ENCODE results near the gene KNTC1. TPM values are rescaled to one million over a fixed set of nuclear protein-coding genes. Genes with fewer than 3 reads are reported as not detected.
"Not testable (repeated sequence)": the region's sequence is repeated elsewhere in the genome, so short reads cannot be mapped to it uniquely, and the experiment has no call there.

The KNTC1 gene
- total and polyA plus RNA-seq, 11 donors: 2.1 to 10.4 (median 2.8) TPM

DNA sequence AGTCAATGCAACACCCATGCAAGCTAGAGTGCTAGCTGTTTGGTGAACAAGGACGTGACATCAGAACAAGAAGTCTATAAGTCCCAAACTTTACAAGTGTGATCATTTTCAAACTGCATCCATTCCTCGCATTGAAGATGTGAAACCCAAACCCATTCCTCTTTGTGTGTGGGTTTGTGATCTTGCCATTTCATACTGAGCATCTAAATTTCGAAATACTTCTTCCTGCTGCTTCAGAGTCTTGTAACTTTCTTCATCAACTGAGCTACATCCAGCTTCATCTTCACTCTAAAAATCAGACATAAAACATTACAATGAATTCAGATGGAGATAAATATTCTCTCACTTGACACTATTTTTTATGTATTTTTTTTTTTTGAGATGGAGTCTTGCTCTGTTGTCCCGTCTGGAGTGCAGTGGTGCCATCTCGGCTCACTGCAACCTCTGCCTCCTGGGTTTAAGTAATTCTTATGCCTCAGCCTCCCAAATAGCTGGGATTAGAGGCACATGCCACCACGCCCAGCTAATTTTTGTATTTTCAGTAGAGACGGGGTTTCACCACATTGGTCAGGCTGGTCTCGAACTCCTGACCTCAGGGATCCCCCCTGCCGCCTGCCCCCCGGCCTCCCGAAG lies 21.5 kb upstream of the KNTC1 start:
- peaks cover 0 to 15% (median 5%) of the 10 kb centered on the region in 12 donors for H3K4me1 ChIP-seq
- H3K27me3 ChIP-seq: no peaks in the 10 kb centered on the region
- intact Hi-C loops (cut with DNase I): loop anchor here in 1 of 10 donors (2.0 kb wide), 1 partner anchor 21 kb away; no protein-coding TSS in a partner anchor
- TF ChIP-seq, protein P1, sequence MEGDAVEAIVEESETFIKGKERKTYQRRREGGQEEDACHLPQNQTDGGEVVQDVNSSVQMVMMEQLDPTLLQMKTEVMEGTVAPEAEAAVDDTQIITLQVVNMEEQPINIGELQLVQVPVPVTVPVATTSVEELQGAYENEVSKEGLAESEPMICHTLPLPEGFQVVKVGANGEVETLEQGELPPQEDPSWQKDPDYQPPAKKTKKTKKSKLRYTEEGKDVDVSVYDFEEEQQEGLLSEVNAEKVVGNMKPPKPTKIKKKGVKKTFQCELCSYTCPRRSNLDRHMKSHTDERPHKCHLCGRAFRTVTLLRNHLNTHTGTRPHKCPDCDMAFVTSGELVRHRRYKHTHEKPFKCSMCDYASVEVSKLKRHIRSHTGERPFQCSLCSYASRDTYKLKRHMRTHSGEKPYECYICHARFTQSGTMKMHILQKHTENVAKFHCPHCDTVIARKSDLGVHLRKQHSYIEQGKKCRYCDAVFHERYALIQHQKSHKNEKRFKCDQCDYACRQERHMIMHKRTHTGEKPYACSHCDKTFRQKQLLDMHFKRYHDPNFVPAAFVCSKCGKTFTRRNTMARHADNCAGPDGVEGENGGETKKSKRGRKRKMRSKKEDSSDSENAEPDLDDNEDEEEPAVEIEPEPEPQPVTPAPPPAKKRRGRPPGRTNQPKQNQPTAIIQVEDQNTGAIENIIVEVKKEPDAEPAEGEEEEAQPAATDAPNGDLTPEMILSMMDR (IDR thresholded peaks at IDR 0.05): no peak
- TF ChIP-seq POLR2A (IDR thresholded peaks at IDR 0.05): no peak
- H3K4me3 ChIP-seq: no peak overlapping the region
- peaks cover 0 to 85% (median 80%) of the 10 kb centered on the region in 9 donors for H3K36me3 ChIP-seq
- no peak for ATAC-seq
- DNase-seq: no peak
- WGBS, 4 donors: 85 to 91% (median 89%) methylated on average over 11 of the region's 11 CpGs
- no peaks in the 10 kb centered on the region for H3K9me3 ChIP-seq
- no peak overlapping the region for H3K27ac ChIP-seq

DNA sequence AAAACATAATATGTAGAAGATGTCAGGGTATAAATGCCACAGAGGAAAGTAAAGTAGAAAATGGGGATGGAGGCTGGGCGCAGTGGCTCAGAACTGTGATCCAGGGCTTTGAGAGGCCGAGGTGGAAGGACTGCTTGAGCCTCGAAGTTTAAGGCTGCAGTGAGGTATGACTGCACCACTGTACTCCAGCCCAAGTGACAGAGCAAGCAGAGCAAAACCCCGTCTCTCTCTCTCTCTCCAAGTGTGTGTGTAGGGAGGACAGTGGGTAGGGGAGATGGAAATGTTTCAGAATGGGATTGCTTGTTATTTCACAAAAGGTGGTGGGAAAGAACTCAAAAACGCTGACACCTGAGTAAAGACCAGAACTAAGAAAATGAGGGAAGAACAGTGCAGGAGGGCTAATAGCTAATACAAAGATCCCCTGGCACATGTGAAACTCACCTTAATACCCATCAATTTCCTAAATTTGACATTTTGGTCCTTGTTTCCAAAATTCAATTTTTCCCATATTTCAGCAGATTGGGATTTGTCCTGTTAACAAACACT lies 20.6 kb upstream of the KNTC1 start:
- H3K36me3 ChIP-seq: peaks cover 0 to 95% (median 89%) of the 10 kb centered on the region in 9 donors
- H3K27me3 ChIP-seq: no peaks in the 10 kb centered on the region
- peaks cover 0 to 10% (median 2%) of the 10 kb centered on the region in 12 donors for H3K4me1 ChIP-seq
- no peaks in the 10 kb centered on the region for H3K9me3 ChIP-seq
- DNase-seq: no peak
- no peak for TF ChIP-seq POLR2A (IDR thresholded peaks at IDR 0.05)
- TF ChIP-seq, protein P1 (IDR thresholded peaks at IDR 0.05): no peak
- ATAC-seq: no peak
- intact Hi-C loops (cut with DNase I): no loop called here
- H3K27ac ChIP-seq: no peak overlapping the region
- WGBS, 4 donors: 75 to 92% (median 92%) methylated on average over 5 of the region's 5 CpGs
- no peak overlapping the region for H3K4me3 ChIP-seq

DNA sequence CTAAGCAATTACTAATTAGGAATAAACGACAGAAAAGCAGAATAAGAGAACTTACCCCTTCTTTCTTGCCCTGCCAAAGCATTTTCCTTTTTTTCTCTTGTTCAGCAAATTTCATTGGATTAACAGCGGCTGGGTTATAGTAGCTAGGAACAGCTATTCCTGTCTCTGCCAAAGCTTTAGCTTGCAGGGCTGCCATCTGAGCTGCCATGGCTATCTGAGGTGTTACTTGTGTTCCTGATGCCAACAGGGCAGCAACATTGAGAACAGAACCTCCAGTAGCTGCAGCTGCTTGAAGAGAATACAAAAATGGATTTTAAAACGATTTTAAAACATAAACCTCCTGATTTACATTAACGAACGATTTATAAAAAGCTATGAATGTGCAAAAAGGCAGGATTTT lies 18.9 kb upstream of the KNTC1 start:
- intact Hi-C loops (cut with DNase I): no loop called here
- peak in 3 of 4 donors; percentile 56 to 84 (median 74) for ATAC-seq
- H3K9me3 ChIP-seq: no peaks in the 10 kb centered on the region

DNA sequence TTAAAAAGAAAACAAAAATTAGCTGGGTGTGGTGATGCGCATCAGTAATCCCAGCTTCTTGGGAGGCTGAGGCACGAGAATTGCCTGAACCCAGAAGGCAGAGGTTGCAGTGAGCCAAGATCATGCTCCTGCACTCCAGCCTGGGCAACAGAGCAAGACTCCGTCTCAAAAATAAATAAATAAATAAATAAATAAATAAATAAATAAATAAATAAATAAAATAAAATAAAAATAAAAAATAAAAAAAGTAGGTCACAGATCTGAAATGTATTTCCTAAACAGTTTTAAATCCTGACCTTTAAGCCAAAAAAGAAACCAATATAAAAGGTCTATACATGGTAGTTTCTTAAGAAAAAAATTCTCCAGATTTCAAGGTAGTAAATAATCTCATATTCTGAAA lies 14.0 kb upstream of the KNTC1 start:
- DNase-seq; ATAC-seq; H3K4me1 ChIP-seq; H3K27me3 ChIP-seq; H3K4me3 ChIP-seq; intact Hi-C loops (cut with DNase I); H3K27ac ChIP-seq; H3K9me3 ChIP-seq: not testable (repeated sequence)
- H3K36me3 ChIP-seq: peaks cover 8 to 100% (median 100%) of the 10 kb centered on the region in 9 donors
- 86 to 97% (median 90%) methylated on average over 3 of the region's 3 CpGs for WGBS, 4 donors

More for the DNA sequence above, 18.9 kb upstream of the KNTC1 start:
- no peak overlapping the region for H3K27ac ChIP-seq
- H3K4me3 ChIP-seq: no peak overlapping the region
- 76 to 91% (median 79%) methylated on average over 5 of the region's 5 CpGs for WGBS, 4 donors
- TF ChIP-seq POLR2A (IDR thresholded peaks at IDR 0.05): no peak
- TF ChIP-seq, protein P1 (IDR thresholded peaks at IDR 0.05): no peak
- H3K36me3 ChIP-seq: peaks cover 0 to 100% (median 100%) of the 10 kb centered on the region in 9 donors
- peaks cover 0 to 8% (median 0%) of the 10 kb centered on the region in 12 donors for H3K4me1 ChIP-seq
- no peak for DNase-seq
- H3K27me3 ChIP-seq: no peaks in the 10 kb centered on the region

Measured in heart left ventricle (tissue), 16 donors.